BJ (cell line): Measurements from ENCODE around the gene RNASEL. TPM values are rescaled to one million over a fixed set of nuclear protein-coding genes. Genes with fewer than 3 reads are reported as not detected.
"Not testable (repeated sequence)": the region's sequence is repeated elsewhere in the genome, so short reads cannot be mapped to it uniquely, and the experiment has no call there.

ENCODE experiments used
- CTCF ChIA-PET: fragments of 350-600 bp; formaldehyde crosslinking; extraction: SDS; loops from one replicate; lab custom pipeline; 2021; ENCODE audit warnings: antibody characterized with exemption, inconsistent platforms; lab: Yijun Ruan, JAX
- POLR2A ChIA-PET: fragments of 300-600 bp; sonication (Branson Sonifier 250); formaldehyde crosslinking; extraction: SDS; loops from one replicate; lab custom pipeline; 2021; ENCODE audit warnings: antibody characterized with exemption; lab: Charles Lee
- DNase-seq: peaks from one replicate; pipeline ENCODE4 v3.0.0-alpha.2; 2011; ENCODE audit warnings: low read depth
- H3K27me3 ChIP-seq: 2 replicates; pipeline ENCODE4 v1.6.0; 2011; ENCODE audit warnings: low read length; ENCODE audit not compliant: control insufficient read depth, insufficient read depth
- H3K36me3 ChIP-seq: 2 replicates; pipeline ENCODE4 v1.5.1; 2011; ENCODE audit warnings: low read length; ENCODE audit not compliant: control insufficient read depth, insufficient read depth
- H3K4me3 ChIP-seq: 2 replicates; pipeline ENCODE4 v1.5.1; 2011; ENCODE audit warnings: low read depth, mild to moderate bottlenecking, control low read depth, low read length
- CTCF ChIP-seq: IDR thresholded peaks from 2 replicates; pipeline ENCODE4 v1.5.1; 2011; ENCODE audit warnings: low read depth, mild to moderate bottlenecking, control low read depth, inconsistent platforms, low read length, moderate library complexity; ENCODE audit not compliant: insufficient read depth
- polyA plus RNA-seq: library from polyadenylated mRNA; depleted of rRNA; stranded (reverse); fragments of >200 nt; gene quantifications from 2 replicates; pipeline ENCODE4 v1.2.3, GENCODE V29; 2011

Gene RNASEL
- polyA plus RNA-seq, 1 experiment = 4.1 TPM

DNA sequence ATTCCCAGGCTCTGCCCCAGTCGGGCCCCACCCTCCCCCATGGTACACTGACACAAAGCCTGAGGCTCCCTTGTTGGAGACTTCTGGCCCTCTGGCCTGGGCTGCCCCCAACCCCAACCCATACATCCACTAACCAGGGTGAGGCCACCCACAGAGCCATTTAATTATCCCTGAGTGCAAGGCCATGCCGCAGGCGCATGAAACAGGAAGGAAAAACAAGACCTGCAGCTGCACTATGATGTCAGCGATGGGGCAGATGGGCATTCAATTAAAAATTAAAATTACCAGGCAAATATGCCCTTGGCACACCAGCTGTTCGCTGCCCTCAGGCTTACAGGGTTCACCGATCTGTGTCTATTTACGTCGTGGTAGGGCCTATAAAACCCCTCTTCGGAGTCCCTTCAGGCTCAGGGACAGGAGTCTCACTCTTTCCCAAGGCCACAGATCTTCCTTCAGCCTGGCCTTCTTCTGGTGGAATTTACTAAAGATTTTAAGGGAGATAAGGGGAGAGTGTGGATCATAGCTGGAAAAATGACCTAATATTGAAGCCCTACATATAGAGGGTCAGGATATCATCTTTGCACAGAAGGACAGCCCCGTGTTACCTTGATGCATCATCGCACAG lies 44.7 kb upstream of the RNASEL start:
- no peaks in the 10 kb centered on the region for H3K27me3 ChIP-seq
- H3K36me3 ChIP-seq = no peaks in the 10 kb centered on the region
- TF ChIP-seq CTCF = no peak
- H3K4me3 ChIP-seq = no peak overlapping the region
- POLR2A ChIA-PET = no interaction called here
- CTCF ChIA-PET = interaction anchor here (1.2 kb wide), 1 partner anchor 9 kb away, joined by 4 read pairs; no protein-coding TSS in a partner anchor
- no peak for DNase-seq

DNA sequence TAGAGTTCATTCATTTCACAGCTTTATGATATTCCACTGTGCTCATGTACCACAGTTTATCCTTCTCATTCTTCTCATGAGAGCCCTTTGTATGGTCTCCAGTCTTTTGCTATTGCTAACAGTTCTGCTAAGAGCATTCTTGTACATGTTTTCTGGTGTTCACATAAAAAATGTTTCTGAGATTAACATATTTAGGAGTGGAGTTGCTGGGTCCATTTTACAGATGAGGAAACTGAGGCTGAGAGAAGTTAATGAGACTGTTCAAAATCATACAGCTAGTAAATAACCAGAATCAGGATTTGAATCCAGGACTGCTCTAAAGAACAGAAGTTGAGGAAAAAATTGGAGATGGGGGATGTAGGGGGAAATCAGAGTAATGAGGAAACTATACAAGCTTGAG lies 44.0 kb upstream of the RNASEL start:
- ChIA-PET CTCF (interaction anchor here (1.3 kb wide), 1 partner anchor 38 kb away, joined by 3 read pairs; no protein-coding TSS in a partner anchor), POLR2A (no interaction called here)
- Histone ChIP-seq H3K36me3 (no peaks in the 10 kb centered on the region), H3K27me3 (no peaks in the 10 kb centered on the region), H3K4me3 (no peak overlapping the region)
- TF ChIP-seq CTCF = no peak
- no peak for DNase-seq

DNA sequence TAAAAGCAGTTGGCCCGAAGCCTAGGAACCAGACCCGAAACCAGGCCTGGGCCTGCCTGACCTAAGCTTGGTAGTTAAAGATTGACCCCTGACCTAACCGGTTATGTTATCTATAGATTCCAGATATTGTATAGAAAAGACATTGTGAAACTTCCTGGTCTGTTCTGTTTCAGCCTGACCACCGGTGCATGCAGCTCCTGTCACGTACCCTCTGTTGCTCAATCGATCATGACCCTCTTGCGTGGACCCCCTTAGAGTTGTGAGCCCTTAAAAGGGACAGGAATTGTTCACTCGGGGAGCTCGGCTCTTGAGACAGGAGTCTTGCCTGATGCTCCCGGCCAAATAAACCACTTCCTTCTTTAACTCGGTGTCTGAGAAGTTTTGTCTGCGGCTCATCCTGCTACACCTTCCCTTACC lies 43.4 kb upstream of the RNASEL start:
- H3K4me3 ChIP-seq, H3K36me3 ChIP-seq, DNase-seq, H3K27me3 ChIP-seq, POLR2A ChIA-PET: not testable (repeated sequence)
- CTCF ChIA-PET = interaction anchor here (1.3 kb wide), 1 partner anchor 38 kb away, joined by 3 read pairs; no protein-coding TSS in a partner anchor

- ChIA-PET POLR2A (no interaction called here), CTCF (interaction anchor here (1.3 kb wide), 1 partner anchor 37 kb away, joined by 3 read pairs; no protein-coding TSS in a partner anchor)
- no peak for TF ChIP-seq CTCF
- Histone ChIP-seq H3K4me3 (no peak overlapping the region), H3K36me3 (no peaks in the 10 kb centered on the region), H3K27me3 (no peaks in the 10 kb centered on the region)
- no peak for DNase-seq
Measured at GRCh38 chr1:182631954-182632353, 42.9 kb upstream of the RNASEL start.

DNA sequence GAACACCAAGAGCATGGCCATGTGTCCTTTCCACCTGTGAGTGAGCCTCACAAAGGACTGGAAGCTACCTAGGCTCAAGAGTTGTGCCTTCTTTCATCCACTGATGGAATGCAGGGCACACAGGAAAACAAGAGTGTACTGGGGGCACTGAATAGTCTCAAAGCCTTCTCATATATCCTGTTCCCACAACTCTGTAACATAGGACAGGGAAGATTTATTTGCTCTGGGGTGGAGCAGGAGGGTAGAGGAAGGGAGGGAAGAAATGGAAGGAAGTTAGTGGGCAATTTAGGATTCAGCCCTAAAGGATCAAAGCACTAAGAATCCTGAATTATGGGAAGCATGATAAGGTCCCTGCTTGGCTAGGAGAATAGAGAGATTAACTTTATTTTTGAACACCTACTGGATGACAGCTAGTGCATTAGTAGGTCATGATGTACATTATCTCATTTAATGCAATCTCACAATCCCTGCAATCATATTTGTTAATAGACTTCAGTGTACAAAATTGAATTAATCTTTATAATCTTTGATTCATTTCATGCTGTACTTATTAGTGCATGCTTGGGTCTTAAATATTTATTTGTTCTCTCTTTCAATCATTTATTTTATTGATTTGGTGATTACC lies 42.1 kb upstream of the RNASEL start:
- no peak for TF ChIP-seq CTCF

More for the DNA sequence above, 42.1 kb upstream of the RNASEL start:
- Histone ChIP-seq H3K36me3 (no peaks in the 10 kb centered on the region), H3K27me3 (no peaks in the 10 kb centered on the region), H3K4me3 (no peak overlapping the region)
- ChIA-PET CTCF (interaction anchor here (0.6 kb wide), 1 partner anchor 101 kb away, joined by 3 read pairs; no protein-coding TSS in a partner anchor), POLR2A (no interaction called here)
- no peak for DNase-seq
